Measurements from ENCODE around the gene SLCO2B1.

- TF ChIP-seq POLR2A (IDR thresholded peaks at IDR 0.05) = no peak
- TF ChIP-seq CTCF (IDR thresholded peaks at IDR 0.05) = no peak
Observed at GRCh38 chr11:75186999-75187398, 36.1 kb downstream of the SLCO2B1 start.

Data from heart left ventricle (tissue), 13 donors.